SK-N-SH (cell line): Measurements from ENCODE around the gene CIROP.

ENCODE experiments used
- CTCF ChIP-seq: fragments of 200-600 bp; sonication (generic); IDR thresholded peaks from 2 replicates; pipeline ENCODE4 v1.6.1; 2017; ENCODE audit warnings: antibody characterized with exemption, mild to moderate bottlenecking, moderate library complexity
- EZH2phosphoT487 ChIP-seq: fragments of 200-600 bp; sonication (generic); IDR thresholded peaks from 2 replicates; pipeline ENCODE4 v1.6.1; 2017; ENCODE audit warnings: low read depth, mixed run types, mild to moderate bottlenecking, antibody characterized with exemption, moderate library complexity, borderline replicate concordance
- FOXJ3 ChIP-seq: sonication (generic); formaldehyde crosslinking; IDR thresholded peaks from 2 replicates; pipeline ENCODE4 v1.5.1; 2020; ENCODE audit warnings: mild to moderate bottlenecking, missing genetic modification reagents
- MAX ChIP-seq: IDR thresholded peaks from 2 replicates; pipeline ENCODE4 v1.4.0; 2012; ENCODE audit warnings: low read depth
- POLR2AphosphoS5 ChIP-seq: IDR thresholded peaks from 2 replicates; pipeline ENCODE4 v1.6.1; 2012; ENCODE audit warnings: low read depth, low read length
- RAD21 ChIP-seq: IDR thresholded peaks from 2 replicates; pipeline ENCODE4 v1.6.1; 2012; ENCODE audit warnings: mild to moderate bottlenecking, low read length
- RXRA ChIP-seq: IDR thresholded peaks from 2 replicates; pipeline ENCODE4 v1.4.0; 2012; ENCODE audit warnings: low read depth, mild to moderate bottlenecking, borderline replicate concordance
- SIN3A ChIP-seq: IDR thresholded peaks from 2 replicates; pipeline ENCODE4 v1.6.1; 2012; ENCODE audit warnings: low read depth, mild to moderate bottlenecking, low read length, moderate library complexity, borderline replicate concordance
- TAF1 ChIP-seq: IDR thresholded peaks from 2 replicates; pipeline ENCODE4 v1.6.1; 2012; ENCODE audit warnings: low read depth, mild to moderate bottlenecking, low read length, moderate library complexity, borderline replicate concordance
- USF1 ChIP-seq: IDR thresholded peaks from 2 replicates; pipeline ENCODE4 v1.4.0; 2012; ENCODE audit warnings: low read depth, borderline replicate concordance
- YY1 ChIP-seq: IDR thresholded peaks from 2 replicates; pipeline ENCODE4 v1.4.0; 2012; ENCODE audit warnings: low read depth, mild to moderate bottlenecking

- TF ChIP-seq POLR2AphosphoS5 (no peak), RXRA (no peak), MAX (0 out of 2 replicates have a peak, but pooled peaks have one; percentile 39), TAF1 (no peak), EZH2phosphoT487 (no peak), CTCF (no peak), RAD21 (no peak), YY1 (no peak), USF1 (no peak), SIN3A (no peak), FOXJ3 (CRISPR knock-in tag) (no peak)
Measured at GRCh38 chr14:23153851-23154796, 49.3 kb upstream of the CIROP start.
